PC-9 (cell line): ENCODE results near the gene PSD4.

Experiments used
- CTCF ChIP-seq: fragments of 200-600 bp; sonication (generic); conservative IDR thresholded peaks from 2 replicates; pipeline ENCODE4 v1.6.1; 2017; ENCODE audit warnings: mixed run types, antibody characterized with exemption, mild to moderate bottlenecking, moderate library complexity
- EZH2 ChIP-seq: fragments of 200-600 bp; sonication (generic); IDR thresholded peaks from 2 replicates; pipeline ENCODE4 v1.8.0; 2017; ENCODE audit warnings: antibody characterized with exemption, low read depth

- TF ChIP-seq CTCF, result no peak
- TF ChIP-seq EZH2, result no peak
These were observed 68.6 kb downstream of the PSD4 start for GRCh38 chr2:113242327-113242726.
